Thyroid gland (tissue), 4 donors: ENCODE data around the gene SLC29A2. TPM values are rescaled to one million over a fixed set of nuclear protein-coding genes. Genes with fewer than 3 reads are reported as not detected.

Source experiments
- DNase-seq, 2 donors: peaks; one replicate each; pipeline ENCODE4 v3.0.0-alpha.2; 2019
- H3K27ac ChIP-seq, 3 donors: fragments of 200-600 bp; sonication (generic); 1 replicate in 2 of 3; 2 replicates in 1 of 3; pipeline ENCODE4 v1.5.1; 2016 to 2019; ENCODE audit warnings: mild to moderate bottlenecking in 1 of 3, moderate library complexity in 1 of 3
- H3K27me3 ChIP-seq: fragments of 200-600 bp; sonication (generic); one replicate; pipeline ENCODE4 v1.5.1; 2019
- H3K36me3 ChIP-seq, 2 donors: fragments of 200-600 bp; sonication (generic); one replicate each; pipeline ENCODE4 v1.5.1; 2016 to 2019
- H3K4me1 ChIP-seq, 2 donors: fragments of 200-600 bp; sonication (generic); one replicate each; pipeline ENCODE4 v1.5.1; 2017 to 2019
- H3K4me3 ChIP-seq, 3 donors: fragments of 200-600 bp; sonication (generic); replicated peaks in 1 of 3; 1 replicate in 2 of 3; 2 replicates in 1 of 3; pipeline ENCODE4 v1.5.1; 2016; ENCODE audit warnings: mild to moderate bottlenecking in 1 of 3
- H3K9me3 ChIP-seq: fragments of 200-600 bp; sonication (generic); one replicate; pipeline ENCODE4 v1.5.1; 2017
- POLR2A ChIP-seq, 2 donors: fragments of 450-650 bp; IDR thresholded peaks; one replicate each; pipeline ENCODE4 v1.6.1; 2017; ENCODE audit warnings: antibody characterized with exemption in 2 of 2, mild to moderate bottlenecking in 2 of 2, moderate library complexity in 1 of 2
- WGBS, 2 donors: methylation state at CpG; one replicate each; pipeline ENCODE4 v1.1.5; 2017; 5-methylcytosine and 5-hydroxymethylcytosine counted together
- intact Hi-C: fragments of 100-400 bp; cut with DNase I; formaldehyde crosslinking; loops from one replicate; pipeline ENCODE4 v1.15.1; 2023
- total RNA-seq, 4 donors: library from RNA; depleted of rRNA; stranded (reverse); fragments of >200 nt; gene quantifications; one replicate each; pipeline ENCODE4 v1.2.3, GENCODE V29; 2016
- TF ChIP-seq, protein P1 (sequence below), 6 experiments: fragments of 200-600 bp in 3 of 6; fragments of 450-650 bp in 3 of 6; sonication (generic) in 3 of 6; IDR thresholded peaks; one replicate each; pipeline ENCODE4 v1.5.1; 2016 to 2019; ENCODE audit warnings: antibody characterized with exemption in 6 of 6, mild to moderate bottlenecking in 2 of 6, inconsistent platforms in 1 of 6, moderate library complexity in 1 of 6

Gene SLC29A2
- total RNA-seq, 4 donors from 2014 or later: 5.0 to 11.4 (median 8.3) TPM

DNA sequence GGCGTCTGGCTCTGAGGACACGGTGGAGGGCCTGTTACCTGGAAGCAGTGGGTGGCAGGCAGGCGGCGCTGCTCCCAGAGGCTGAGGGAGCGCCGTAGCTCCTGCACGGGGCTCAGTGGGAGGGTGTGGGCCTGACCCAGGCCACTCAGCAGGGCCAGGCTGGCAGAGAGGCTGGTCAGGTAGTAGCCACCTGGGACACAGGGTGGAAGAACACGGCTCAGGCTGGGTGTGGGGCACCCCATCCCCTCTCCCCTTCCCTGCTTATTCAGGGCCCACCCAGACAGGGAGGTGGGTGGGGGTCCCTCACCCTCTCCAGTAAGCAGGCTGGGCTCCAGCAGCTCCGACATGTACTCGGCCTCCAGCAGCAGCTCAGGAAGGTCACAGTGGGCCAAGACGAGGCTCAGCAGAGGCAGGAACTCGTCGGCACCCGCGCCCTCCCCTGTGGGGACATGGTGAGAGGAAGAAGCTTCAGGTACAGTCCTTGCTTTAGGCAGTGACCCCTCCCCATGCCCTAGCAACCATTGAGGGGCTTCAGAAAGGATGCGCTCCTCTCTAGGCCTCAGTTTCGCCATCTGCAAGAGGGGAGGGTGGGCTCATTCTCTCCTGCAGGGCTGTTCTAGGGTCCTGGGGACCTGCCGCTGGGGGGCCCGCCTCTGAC, 38.2 kb downstream of the SLC29A2 start:
- no peak overlapping the region for H3K27ac ChIP-seq
- H3K9me3 ChIP-seq: no peaks in the 10 kb centered on the region
- peaks cover under 1 to 6% of the 10 kb centered on the region in 2 donors for H3K36me3 ChIP-seq
- TF ChIP-seq POLR2A (IDR thresholded peaks at IDR 0.05): no peak
- TF ChIP-seq, protein P1, sequence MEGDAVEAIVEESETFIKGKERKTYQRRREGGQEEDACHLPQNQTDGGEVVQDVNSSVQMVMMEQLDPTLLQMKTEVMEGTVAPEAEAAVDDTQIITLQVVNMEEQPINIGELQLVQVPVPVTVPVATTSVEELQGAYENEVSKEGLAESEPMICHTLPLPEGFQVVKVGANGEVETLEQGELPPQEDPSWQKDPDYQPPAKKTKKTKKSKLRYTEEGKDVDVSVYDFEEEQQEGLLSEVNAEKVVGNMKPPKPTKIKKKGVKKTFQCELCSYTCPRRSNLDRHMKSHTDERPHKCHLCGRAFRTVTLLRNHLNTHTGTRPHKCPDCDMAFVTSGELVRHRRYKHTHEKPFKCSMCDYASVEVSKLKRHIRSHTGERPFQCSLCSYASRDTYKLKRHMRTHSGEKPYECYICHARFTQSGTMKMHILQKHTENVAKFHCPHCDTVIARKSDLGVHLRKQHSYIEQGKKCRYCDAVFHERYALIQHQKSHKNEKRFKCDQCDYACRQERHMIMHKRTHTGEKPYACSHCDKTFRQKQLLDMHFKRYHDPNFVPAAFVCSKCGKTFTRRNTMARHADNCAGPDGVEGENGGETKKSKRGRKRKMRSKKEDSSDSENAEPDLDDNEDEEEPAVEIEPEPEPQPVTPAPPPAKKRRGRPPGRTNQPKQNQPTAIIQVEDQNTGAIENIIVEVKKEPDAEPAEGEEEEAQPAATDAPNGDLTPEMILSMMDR (IDR thresholded peaks at IDR 0.05): no peak
- intact Hi-C loops: no loop called here
- no peak for DNase-seq
- no peak overlapping the region for H3K4me3 ChIP-seq
- H3K27me3 ChIP-seq: no peaks in the 10 kb centered on the region
- WGBS, 2 donors: 90 to 94% methylated on average over 6 to 7 of the region's 19 CpGs
- peaks cover 7 to 29% of the 10 kb centered on the region in 2 donors for H3K4me1 ChIP-seq

DNA sequence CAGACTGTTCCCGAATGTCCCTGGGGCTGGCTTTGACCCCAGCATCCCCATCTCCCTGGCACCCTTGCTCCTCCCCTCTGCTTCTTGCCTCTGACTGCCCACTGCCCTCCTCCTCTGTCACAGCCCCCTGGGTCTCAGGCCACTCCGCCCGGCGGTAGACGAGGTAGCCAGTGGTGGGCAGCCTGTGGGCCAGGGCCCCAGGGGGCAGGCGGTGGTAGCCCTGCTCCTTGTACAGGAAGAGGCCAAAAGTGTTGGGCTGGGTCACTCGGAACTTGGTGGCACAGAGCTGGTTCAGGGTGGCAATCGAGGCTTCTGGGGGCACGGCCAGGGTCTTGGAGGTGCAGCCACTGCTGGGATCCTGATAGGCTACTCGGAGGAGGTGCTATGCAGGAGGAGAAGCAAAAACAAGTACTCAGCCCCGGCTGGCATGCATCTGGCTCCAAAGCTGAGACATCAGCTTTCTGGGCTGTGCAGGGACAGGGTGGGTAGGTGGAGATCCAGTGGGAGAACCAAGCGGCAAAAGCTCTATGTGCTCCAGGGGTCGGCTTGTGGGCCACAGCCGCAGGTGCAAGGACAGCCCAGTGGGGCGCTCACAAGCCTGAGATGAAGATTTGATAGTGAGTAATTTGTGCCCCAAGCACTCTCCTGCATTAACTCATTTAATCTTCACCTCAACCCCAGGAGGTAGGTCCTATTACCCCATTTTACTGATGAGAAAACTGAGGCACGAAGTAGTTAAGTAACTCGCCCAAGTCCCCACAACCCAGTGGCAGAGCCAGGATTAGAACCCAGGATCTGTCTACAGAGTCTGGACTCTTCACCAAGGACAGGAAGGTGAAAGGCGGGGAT, 39.0 kb downstream of the SLC29A2 start:
- H3K27ac ChIP-seq: no peak overlapping the region
- intact Hi-C loops: no loop called here
- no peak overlapping the region for H3K4me3 ChIP-seq
- H3K4me1 ChIP-seq: peaks cover 7 to 36% of the 10 kb centered on the region in 2 donors
- no peak for TF ChIP-seq POLR2A (IDR thresholded peaks at IDR 0.05)
- TF ChIP-seq, protein P1 (IDR thresholded peaks at IDR 0.05): no peak
- no peaks in the 10 kb centered on the region for H3K9me3 ChIP-seq
- peaks cover 0 to 3% of the 10 kb centered on the region in 2 donors for H3K36me3 ChIP-seq
- H3K27me3 ChIP-seq: no peaks in the 10 kb centered on the region
- WGBS, 2 donors: 81 to 85% methylated on average over 12 to 18 of the region's 18 CpGs
- DNase-seq: no peak

DNA sequence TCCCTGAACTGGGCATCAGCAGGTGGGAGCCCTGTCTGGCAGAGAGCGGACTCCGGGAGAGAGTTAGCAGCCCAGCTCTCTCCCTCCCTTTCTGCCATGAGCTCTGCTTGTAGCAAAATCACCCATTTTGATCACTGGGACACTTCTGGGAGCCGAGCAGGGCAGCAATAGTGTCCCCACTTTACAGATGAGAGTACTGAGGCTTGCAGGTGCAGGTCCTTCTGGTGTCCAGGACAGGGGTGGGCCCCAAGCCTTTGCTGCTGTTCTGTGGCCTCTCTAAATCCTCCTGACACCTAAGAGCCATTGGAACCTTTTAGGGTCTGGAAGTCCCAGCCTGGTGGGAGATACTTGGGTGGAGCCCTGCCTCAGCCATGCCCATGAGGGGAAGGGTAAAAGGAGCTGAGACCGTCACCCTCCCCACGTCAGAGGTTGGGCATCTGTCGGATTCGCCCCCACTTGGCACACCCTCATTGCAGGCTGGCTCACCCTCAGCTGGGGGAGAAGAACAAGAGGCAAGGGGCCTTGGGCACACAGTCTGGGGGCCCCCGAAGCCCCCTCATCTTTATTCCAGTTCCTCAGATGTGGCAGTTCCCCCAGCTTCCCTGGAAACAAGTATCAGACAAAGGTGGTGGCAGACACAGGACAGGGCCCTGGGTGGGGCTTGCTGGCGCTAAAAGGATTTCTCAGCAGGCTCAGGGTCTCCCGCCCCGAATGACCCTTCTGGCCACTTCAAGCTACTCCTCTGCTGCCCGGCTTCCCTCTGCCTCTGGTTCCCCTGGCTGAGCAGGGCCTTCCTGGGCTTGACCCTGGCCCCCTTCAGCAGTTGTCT, 39.8 kb downstream of the SLC29A2 start:
- intact Hi-C loops: no loop called here
- 78 to 79% methylated on average over 11 to 12 of the region's 12 CpGs for WGBS, 2 donors
- H3K4me1 ChIP-seq: peaks cover 7 to 40% of the 10 kb centered on the region in 2 donors

DNA sequence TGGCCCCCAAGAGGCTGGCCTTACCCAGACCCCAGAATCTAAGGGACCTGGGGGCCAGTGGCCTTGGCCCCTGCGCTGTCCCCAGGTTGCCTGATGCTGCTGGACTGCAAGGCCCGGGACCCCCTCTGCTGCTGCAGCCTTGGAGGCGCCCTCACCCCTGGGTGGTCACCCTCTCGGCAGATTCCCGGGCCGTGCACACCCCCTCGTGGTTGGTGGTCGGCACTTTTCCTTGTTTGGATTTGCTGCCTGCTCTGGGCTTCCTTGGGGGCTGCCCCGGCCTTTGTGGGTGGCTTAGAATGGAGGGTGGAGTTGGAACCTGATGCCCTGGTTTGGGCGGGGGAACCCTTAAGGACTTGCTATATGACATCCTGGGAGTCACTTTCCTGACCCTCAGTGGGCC, 40.6 kb downstream of the SLC29A2 start:
- Histone ChIP-seq H3K27ac (no peak overlapping the region), H3K4me3 (no peak overlapping the region), H3K36me3 (no peaks in the 10 kb centered on the region), H3K4me1 (peaks cover 0 to 39% of the 10 kb centered on the region in 2 donors), H3K27me3 (no peaks in the 10 kb centered on the region), H3K9me3 (no peaks in the 10 kb centered on the region)
- 43 to 64% methylated on average over 7 of the region's 10 CpGs for WGBS, 2 donors
- intact Hi-C loops: no loop called here
- DNase-seq: no peak
- TF ChIP-seq, protein P1 (IDR thresholded peaks at IDR 0.05): no peak
- TF ChIP-seq POLR2A (IDR thresholded peaks at IDR 0.05): no peak

More for the DNA sequence above, 39.8 kb downstream of the SLC29A2 start:
- Histone ChIP-seq H3K4me3 (no peak overlapping the region), H3K36me3 (no peaks in the 10 kb centered on the region), H3K27me3 (no peaks in the 10 kb centered on the region), H3K27ac (no peak overlapping the region), H3K9me3 (no peaks in the 10 kb centered on the region)
- DNase-seq: no peak
- TF ChIP-seq POLR2A (IDR thresholded peaks at IDR 0.05): no peak
- TF ChIP-seq, protein P1 (IDR thresholded peaks at IDR 0.05): no peak
